A549 (cell line): ENCODE data around the gene CTNND1. TPM values are rescaled to one million over a fixed set of nuclear protein-coding genes. Genes with fewer than 3 reads are reported as not detected.

ENCODE experiments used
- ATAC-seq, 2 experiments: fragments of 200-7000 bp in 1 of 2; fragments of >200 bp in 1 of 2; cut with Nextera tagmentation in 1 of 2; cut with Tn5 transposase in 1 of 2; 3 replicates each; pipeline versions ENCODE4 v1.8.0 to v1.9.1; 2018 to 2020; ENCODE audit warnings: mild to moderate bottlenecking in 1 of 2, moderate library complexity in 1 of 2
- CTCF ChIA-PET: fragments of 300-600 bp; sonication (Branson Sonifier 250); formaldehyde crosslinking; extraction: SDS; loops from one replicate; lab custom pipeline; 2021; ENCODE audit warnings: antibody characterized with exemption, inconsistent platforms; lab: Yijun Ruan, JAX
- POLR2A ChIA-PET: fragments of 350-600 bp; formaldehyde crosslinking; extraction: SDS; loops from one replicate; lab custom pipeline; 2021; ENCODE audit warnings: antibody characterized with exemption, inconsistent platforms; lab: Yijun Ruan, JAX
- DNase-seq, 2 experiments: peaks; one replicate each; pipeline versions ENCODE4 v3.0.0 to v3.0.0-alpha.2; 2011 to 2016; ENCODE audit warnings: low read depth in 1 of 2, low spot score in 1 of 2
- FAIRE-seq: peaks from 2 replicates; lab custom pipeline; 2011; peaks lifted over from hg19 to GRCh38; lab: Jason Lieb, UNC
- H3K27ac ChIP-seq, 2 experiments: fragments of >200 bp; sonication (Bioruptor Twin); formaldehyde crosslinking; 3 replicates each; pipeline ENCODE4 v1.5.1; 2016 to 2017
- H3K4me1 ChIP-seq: fragments of >200 bp; sonication (Bioruptor Twin); formaldehyde crosslinking; 3 replicates; pipeline ENCODE4 v1.6.1; 2016
- H3K4me2 ChIP-seq: fragments of >200 bp; sonication (Bioruptor Twin); formaldehyde crosslinking; 3 replicates; pipeline ENCODE4 v1.6.1; 2016
- H3K4me3 ChIP-seq: fragments of >200 bp; sonication (Bioruptor Twin); formaldehyde crosslinking; 3 replicates; pipeline ENCODE4 v1.5.1; 2016
- H3K9me3 ChIP-seq: fragments of >200 bp; sonication (Bioruptor Twin); formaldehyde crosslinking; 3 replicates; pipeline ENCODE4 v1.6.1; 2016
- ATOH8 ChIP-seq: fragments of 250-450 bp; sonication (Bioruptor Pico); IDR thresholded peaks from 2 replicates; pipeline ENCODE4 v1.5.0; 2020; ENCODE audit warnings: low read depth, mild to moderate bottlenecking, moderate library complexity
- CEBPB ChIP-seq, 2 experiments: fragments of >200 bp in 1 of 2; sonication (Bioruptor Twin) in 1 of 2; formaldehyde crosslinking in 1 of 2; IDR thresholded peaks; 2 replicates each; pipeline ENCODE4 v1.6.1; 2012 to 2016
- CHD2 ChIP-seq: fragments of 150-350 bp; IDR thresholded peaks from 2 replicates; pipeline ENCODE4 v1.6.1; 2014; ENCODE audit warnings: low read length; ENCODE audit not compliant: partially characterized antibody
- CTCF ChIP-seq: fragments of >200 bp; sonication (Bioruptor Twin); formaldehyde crosslinking; IDR thresholded peaks from 3 replicates; pipeline ENCODE4 v1.5.1; 2016
- E2F6 ChIP-seq: IDR thresholded peaks from 2 replicates; pipeline ENCODE4 v1.6.1; 2012; ENCODE audit warnings: low read depth, borderline replicate concordance
- EHF ChIP-seq: fragments of 250-450 bp; sonication (Bioruptor Pico); IDR thresholded peaks from 2 replicates; pipeline ENCODE4 v1.5.0; 2020; ENCODE audit warnings: mild to moderate bottlenecking
- ELK1 ChIP-seq: fragments of 150-350 bp; IDR thresholded peaks from 2 replicates; pipeline ENCODE4 v1.6.1; 2014; ENCODE audit warnings: low read depth, mild to moderate bottlenecking, low read length
- GATA3 ChIP-seq: IDR thresholded peaks from 2 replicates; pipeline ENCODE4 v1.6.1; 2012; ENCODE audit warnings: borderline replicate concordance
- HDAC2 ChIP-seq: fragments of 200-600 bp; sonication (generic); IDR thresholded peaks from 2 replicates; pipeline ENCODE4 v1.6.1; 2016
- HOXA7 ChIP-seq: fragments of 250-450 bp; sonication (Bioruptor Pico); IDR thresholded peaks from 2 replicates; pipeline ENCODE4 v1.5.0; 2020; ENCODE audit warnings: mild to moderate bottlenecking, moderate library complexity
- KDM5A ChIP-seq: fragments of 200-600 bp; sonication (generic); IDR thresholded peaks from 2 replicates; pipeline ENCODE4 v1.6.1; 2016; ENCODE audit warnings: antibody characterized with exemption, mild to moderate bottlenecking
- MAFK ChIP-seq: fragments of 450-650 bp; IDR thresholded peaks from 2 replicates; pipeline ENCODE4 v1.6.1; 2014; ENCODE audit not compliant: partially characterized antibody
- NFE2L2 ChIP-seq: fragments of 150-350 bp; conservative IDR thresholded peaks from 2 replicates; pipeline ENCODE4 v1.6.1; 2014; ENCODE audit warnings: low read length
- NR3C1 ChIP-seq: fragments of >200 bp; sonication (Bioruptor Twin); formaldehyde crosslinking; IDR thresholded peaks from 3 replicates; pipeline ENCODE4 v1.6.1; 2017
- PBX3 ChIP-seq: IDR thresholded peaks from 2 replicates; pipeline ENCODE4 v1.6.1; 2012
- PHF8 ChIP-seq: fragments of 200-600 bp; sonication (generic); IDR thresholded peaks from 2 replicates; pipeline ENCODE4 v1.6.1; 2016; ENCODE audit warnings: low read depth, mild to moderate bottlenecking, antibody characterized with exemption, moderate library complexity, borderline replicate concordance
- POLR2AphosphoS2 ChIP-seq: conservative IDR thresholded peaks from 2 replicates; pipeline ENCODE4 v1.6.1; 2012; ENCODE audit warnings: low read length, improper control_type of control experiment, inconsistent platforms
- TFCP2L1 ChIP-seq: fragments of 250-450 bp; sonication (Bioruptor Pico); IDR thresholded peaks from 2 replicates; pipeline ENCODE4 v1.5.0; 2021; ENCODE audit warnings: mild to moderate bottlenecking
- ZC3H11A ChIP-seq: fragments of 450-650 bp; IDR thresholded peaks from 2 replicates; pipeline ENCODE4 v1.6.1; 2014; ENCODE audit warnings: antibody characterized with exemption, mild to moderate bottlenecking
- ZNF302 ChIP-seq: fragments of 250-450 bp; sonication (Bioruptor Pico); IDR thresholded peaks from 2 replicates; pipeline ENCODE4 v1.9.0; 2021; ENCODE audit warnings: inconsistent platforms, mild to moderate bottlenecking, moderate library complexity
- ZSCAN20 ChIP-seq: fragments of 250-450 bp; sonication (Bioruptor Pico); IDR thresholded peaks from 2 replicates; pipeline ENCODE4 v1.8.0; 2022; ENCODE audit warnings: mild to moderate bottlenecking, moderate library complexity
- WGBS: methylation state at CpG from one replicate; pipeline ENCODE4 v1.1.6; 2017; ENCODE audit errors: missing lambda C conversion rate; 5-methylcytosine and 5-hydroxymethylcytosine counted together
- polyA plus RNA-seq, 4 experiments: library from polyadenylated mRNA; depleted of rRNA in 3 of 4; stranded (reverse); fragments of >200 nt; fragmentation: RNase III in 1 of 4; extraction: RNeasy Plus Mini Kit Qiagen cat#74134 plus additional on column Dnase treatment in 1 of 4; gene quantifications; 2 replicates in 3 of 4; 3 replicates in 1 of 4; pipeline ENCODE4 v1.2.3, GENCODE V29; 2011 to 2017

The CTNND1 gene
- polyA plus RNA-seq, 2 of the 4 experiments (the other 2 are of a cell fraction), result 72.8 to 146 TPM

- ATAC-seq (no peak), DNase-seq (no peak), FAIRE-seq (no peak)
- Histone ChIP-seq H3K9me3 (no peaks in the 10 kb centered on the region), H3K4me1 (peaks cover 72% of the 10 kb centered on the region), H3K27ac (0 out of 6 replicates have a peak overlapping the region, but pooled peaks of 1 of the 2 experiments have one; percentile 57), H3K4me3 (no peak overlapping the region), H3K4me2 (no peak overlapping the region)
- ChIA-PET CTCF (interaction anchor here (1.3 to 5.8 kb wide), 3 partner anchors 14 to 27 kb away, joined by 3 to 38 read pairs (median 6); no protein-coding TSS in a partner anchor), POLR2A (no interaction called here)
- TF ChIP-seq EHF (CRISPR knock-in tag) (no peak), PBX3 (no peak), ZSCAN20 (CRISPR knock-in tag) (no peak)
- 89% methylated on average over 4 of the region's 4 CpGs for whole genome bisulfite sequencing
These were observed 25.5 kb downstream of the CTNND1 start for GRCh38 chr11:57787006-57787604.

GRCh38 chr11:57787920-57788702, 26.5 kb downstream of the CTNND1 start:
- WGBS, result 92% methylated on average over 6 of the region's 6 CpGs
- Histone ChIP-seq H3K4me3 (no peak overlapping the region), H3K4me1 (peaks cover 72% of the 10 kb centered on the region), H3K27ac (peak overlapping the region; percentile 15 to 57; a peak in 3 of 6 replicates), H3K9me3 (no peaks in the 10 kb centered on the region), H3K4me2 (peak overlapping the region; percentile 29)
- POLR2A ChIA-PET, result no interaction called here
- FAIRE-seq (no peak), ATAC-seq (no peak; a peak in 1 of 6 replicates), DNase-seq (no peak)
- CTCF ChIA-PET, result interaction anchor here (0.6 to 5.8 kb wide), 5 partner anchors 9 to 297 kb away, joined by 3 to 38 read pairs (median 3); no protein-coding TSS in a partner anchor
- TF ChIP-seq HDAC2, result no peak
- TF ChIP-seq E2F6, result no peak
- TF ChIP-seq TFCP2L1 (CRISPR knock-in tag), result no peak
- TF ChIP-seq ELK1, result no peak
- no peak for TF ChIP-seq KDM5A
- no peak for TF ChIP-seq HOXA7 (CRISPR knock-in tag)
- no peak for TF ChIP-seq MAFK
- TF ChIP-seq CHD2, result no peak
- TF ChIP-seq ZC3H11A, result no peak
- TF ChIP-seq ATOH8 (CRISPR knock-in tag), result no peak
- no peak for TF ChIP-seq NR3C1
- TF ChIP-seq NFE2L2, result no peak
- no peak for TF ChIP-seq CEBPB (IDR thresholded peaks at IDR 0.05)
- TF ChIP-seq CTCF, result no peak
- TF ChIP-seq PBX3, result no peak
- TF ChIP-seq GATA3, result no peak
- no peak for TF ChIP-seq ZNF302 (CRISPR knock-in tag)
- no peak for TF ChIP-seq POLR2AphosphoS2
- no peak for TF ChIP-seq PHF8
